Memory B cell (primary cell): Measurements from ENCODE around the gene CPNE6.

Experiments
- ATAC-seq: fragments of 150-1000 bp; cut with Tn5 transposase; 2 replicates; pipeline ENCODE4 v1.10.0; 2021; ENCODE audit warnings: low read depth, mild to moderate bottlenecking, moderate library complexity
- DNase-seq, 2 donors: peaks; one replicate each; pipeline ENCODE4 v3.0.0; 2022; ENCODE audit warnings: low spot score in 2 of 2
- H3K27ac Mint-ChIP-seq: one replicate; pipeline ENCODE4 v1.8.0; 2022; ENCODE audit warnings: mild to moderate bottlenecking, moderate library complexity, mixed read lengths
- H3K27me3 Mint-ChIP-seq: one replicate; pipeline ENCODE4 v1.8.0; 2022; ENCODE audit warnings: mixed read lengths
- H3K36me3 Mint-ChIP-seq: one replicate; pipeline ENCODE4 v1.8.0; 2022; ENCODE audit warnings: mild to moderate bottlenecking, mixed read lengths
- H3K4me1 Mint-ChIP-seq: one replicate; pipeline ENCODE4 v1.8.0; 2022; ENCODE audit warnings: mixed read lengths
- H3K4me3 Mint-ChIP-seq: one replicate; pipeline ENCODE4 v1.8.0; 2022; ENCODE audit warnings: mild to moderate bottlenecking, moderate library complexity, mixed read lengths
- H3K9me3 Mint-ChIP-seq: one replicate; pipeline ENCODE4 v1.8.0; 2022; ENCODE audit warnings: mixed read lengths

CPNE6 gene

DNA sequence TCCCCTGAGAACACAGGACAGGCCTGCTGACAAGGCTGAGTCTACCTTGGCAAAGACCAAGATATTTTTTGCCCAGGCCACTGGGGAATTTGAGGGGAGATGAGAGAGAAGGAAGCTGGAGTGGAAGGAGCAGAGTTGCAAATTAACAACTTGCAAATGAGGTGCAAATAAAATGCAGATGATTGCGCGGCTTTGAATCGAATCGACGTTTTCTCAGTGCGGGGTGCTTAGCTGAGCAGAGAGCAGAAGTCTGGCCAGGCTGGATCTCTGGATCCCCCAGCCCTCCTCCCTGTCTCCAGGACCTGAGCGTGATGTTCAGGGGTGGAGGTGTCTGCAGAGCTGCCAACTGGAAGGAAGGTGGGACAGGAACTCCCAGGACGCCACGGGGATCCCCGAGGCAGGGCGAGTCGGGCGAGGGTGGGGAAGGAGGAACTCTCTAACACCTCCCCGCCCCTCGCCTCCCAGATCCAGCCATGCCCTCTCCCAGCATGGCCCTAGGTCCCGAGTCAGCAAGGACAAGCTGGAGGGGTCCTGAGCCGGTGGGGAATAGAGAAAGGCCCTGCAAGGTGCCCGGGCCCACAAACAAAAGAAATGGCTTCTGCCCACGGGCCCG lies 20.1 kb upstream of the CPNE6 start:
- Mint-ChIP-seq H3K4me3 (peak overlapping the region; percentile 83), H3K9me3 (no peaks in the 10 kb centered on the region), H3K27me3 (no peaks in the 10 kb centered on the region), H3K4me1 (peaks cover 39% of the 10 kb centered on the region), H3K36me3 (peaks cover 1% of the 10 kb centered on the region), H3K27ac (peak overlapping the region; percentile 9)
- DNase-seq (no peak), ATAC-seq (peak; percentile 23)

DNA sequence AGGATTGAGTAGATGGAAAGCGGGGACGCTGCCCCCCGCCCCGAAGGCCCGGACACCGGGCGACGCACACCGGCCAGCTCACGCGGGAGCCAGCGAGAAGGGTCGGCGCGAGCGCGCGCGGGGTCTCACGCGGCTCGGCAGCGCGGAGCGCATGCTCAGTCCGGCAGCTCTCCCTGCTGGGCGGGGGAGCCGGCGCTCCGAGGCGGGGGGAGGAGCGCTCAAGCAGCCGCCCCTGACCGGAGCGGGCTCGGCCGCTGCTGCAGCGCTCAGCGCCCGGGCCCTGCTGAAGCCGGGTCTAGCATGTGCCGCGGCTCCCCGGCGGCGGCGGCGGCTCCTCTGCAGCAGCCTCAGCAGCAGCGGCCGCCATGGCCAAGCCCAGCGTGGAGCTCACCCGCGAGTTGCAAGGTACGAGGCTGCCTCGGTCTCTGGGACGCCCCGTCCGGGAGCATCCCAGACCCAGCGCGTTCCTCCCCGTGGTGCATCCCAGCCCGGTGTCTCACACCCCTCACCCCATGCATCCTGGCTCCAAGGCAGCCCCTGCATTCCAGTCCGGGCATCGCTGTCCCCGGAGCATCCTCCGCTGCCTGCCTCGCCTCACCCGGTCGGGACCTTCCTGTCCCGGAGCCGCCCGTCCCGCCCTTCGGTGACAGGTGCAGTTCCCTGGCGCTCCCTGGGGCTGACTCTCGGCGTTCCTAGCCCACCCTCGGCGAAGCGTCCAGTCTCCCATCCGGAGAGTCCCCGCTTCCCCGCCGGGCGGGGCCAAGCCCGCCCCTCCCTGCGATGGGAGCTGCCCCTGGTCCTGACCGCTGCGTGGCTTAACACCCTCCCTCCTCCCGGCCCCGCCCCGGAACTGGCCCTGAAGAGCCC lies 19.3 kb upstream of the CPNE6 start, which contains the start of gene CARMIL3:
Gene CARMIL3, plus strand, starts transcription at position 221 of the 867 bp plus-strand sequence. Its CDS starts 145 bp downstream, at position 366.
- Mint-ChIP-seq H3K9me3 (no peaks in the 10 kb centered on the region), H3K27ac (peak within 1 kb of the TSS; percentile 9), H3K4me3 (peak within 1 kb of the TSS; percentile 83), H3K27me3 (no peaks in the 10 kb centered on the region), H3K36me3 (peaks cover 4% of the 10 kb centered on the region), H3K4me1 (peaks cover 39% of the 10 kb centered on the region)
- peak; percentile 80 for ATAC-seq
- DNase-seq, result peak; percentile 36 to 51

DNA sequence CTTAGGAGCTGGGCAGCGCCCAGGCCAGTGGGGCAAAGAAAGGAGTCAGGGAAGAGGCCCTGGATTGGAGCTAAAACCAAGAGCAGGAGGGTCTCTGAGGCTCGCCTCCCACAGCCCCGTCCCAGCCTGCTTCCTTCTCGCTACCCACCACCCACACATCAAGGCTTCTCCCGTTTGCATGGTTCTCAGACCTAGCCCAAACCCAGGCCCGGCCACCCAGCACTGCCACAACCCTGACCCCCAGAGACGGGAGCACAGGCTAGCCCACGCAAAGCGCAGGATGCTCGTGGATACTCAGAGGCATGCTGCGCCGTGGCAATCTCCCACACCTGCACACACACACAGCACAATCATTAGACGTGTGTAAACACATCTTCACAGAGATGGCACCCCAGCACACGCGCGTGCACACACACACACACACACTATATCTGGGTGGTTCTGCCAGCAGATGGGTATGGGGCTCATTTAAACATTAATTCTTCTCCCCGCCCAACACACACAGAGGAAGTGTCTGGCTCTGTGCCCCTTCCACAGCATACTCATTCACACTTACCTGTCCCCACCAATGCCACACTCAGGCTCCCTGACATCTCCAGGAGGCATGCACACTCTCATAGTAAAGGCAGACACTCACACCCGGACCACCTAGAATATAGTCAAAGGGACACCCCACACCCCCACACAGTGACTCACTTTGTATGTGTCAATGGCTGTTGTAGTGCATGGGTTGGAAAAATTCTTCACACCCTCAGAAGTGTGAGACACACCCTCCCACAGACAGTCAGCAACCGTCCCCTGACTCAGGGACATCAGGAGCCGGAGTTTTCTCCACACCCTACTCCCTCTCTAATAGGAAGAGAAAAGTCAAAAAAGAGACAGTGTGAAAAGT lies 18.5 kb upstream of the CPNE6 start:
- Mint-ChIP-seq H3K36me3 (peaks cover 4% of the 10 kb centered on the region), H3K27ac (no peak overlapping the region)

DNA sequence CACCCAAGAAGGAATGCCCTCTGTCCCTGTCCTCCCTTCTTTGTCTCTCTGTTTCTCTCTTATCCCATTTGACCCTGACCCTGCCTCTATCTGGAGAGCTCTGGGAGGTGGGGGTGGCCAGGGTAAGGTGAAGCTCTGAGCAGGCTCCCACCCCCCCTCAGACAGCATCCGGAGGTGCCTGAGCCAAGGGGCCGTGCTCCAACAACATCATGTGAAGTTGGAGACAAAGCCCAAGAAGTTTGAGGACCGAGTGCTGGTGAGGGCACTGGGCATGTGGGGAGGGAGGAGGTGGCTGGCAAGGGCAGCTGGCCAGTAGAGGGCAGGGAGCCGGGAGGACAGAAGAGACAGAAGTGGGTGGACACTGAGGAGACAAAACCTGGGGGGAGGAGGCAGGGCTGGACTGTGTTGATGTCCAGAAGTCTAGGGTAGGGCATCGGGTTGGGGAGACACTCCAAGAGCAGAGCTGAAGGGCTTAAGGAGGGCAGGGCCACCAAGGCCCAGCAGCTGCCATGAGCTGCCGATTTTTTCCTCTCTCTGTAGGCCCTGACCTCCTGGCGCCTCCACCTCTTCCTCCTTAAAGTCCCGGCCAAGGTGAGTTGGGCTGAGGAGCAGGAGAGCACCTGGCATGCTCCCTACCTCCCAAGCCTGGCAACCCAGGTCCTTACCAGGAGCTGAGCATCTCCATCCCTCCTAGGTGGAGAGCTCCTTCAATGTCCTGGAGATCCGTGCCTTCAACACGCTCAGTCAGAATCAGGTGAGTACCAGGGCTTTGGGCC lies 17.6 kb upstream of the CPNE6 start:
- DNase-seq, result no peak
- peaks cover 4% of the 10 kb centered on the region for H3K36me3 Mint-ChIP-seq
- no peaks in the 10 kb centered on the region for H3K27me3 Mint-ChIP-seq
- H3K4me3 Mint-ChIP-seq, result peak overlapping the region; percentile 83
- H3K9me3 Mint-ChIP-seq, result no peaks in the 10 kb centered on the region
- peaks cover 34% of the 10 kb centered on the region for H3K4me1 Mint-ChIP-seq
- no peak overlapping the region for H3K27ac Mint-ChIP-seq
- no peak for ATAC-seq

More for the DNA sequence above, 18.5 kb upstream of the CPNE6 start:
- no peaks in the 10 kb centered on the region for H3K9me3 Mint-ChIP-seq
- no peak for DNase-seq
- H3K4me1 Mint-ChIP-seq, result peaks cover 39% of the 10 kb centered on the region
- ATAC-seq, result no peak
- no peaks in the 10 kb centered on the region for H3K27me3 Mint-ChIP-seq
- peak overlapping the region; percentile 83 for H3K4me3 Mint-ChIP-seq

DNA sequence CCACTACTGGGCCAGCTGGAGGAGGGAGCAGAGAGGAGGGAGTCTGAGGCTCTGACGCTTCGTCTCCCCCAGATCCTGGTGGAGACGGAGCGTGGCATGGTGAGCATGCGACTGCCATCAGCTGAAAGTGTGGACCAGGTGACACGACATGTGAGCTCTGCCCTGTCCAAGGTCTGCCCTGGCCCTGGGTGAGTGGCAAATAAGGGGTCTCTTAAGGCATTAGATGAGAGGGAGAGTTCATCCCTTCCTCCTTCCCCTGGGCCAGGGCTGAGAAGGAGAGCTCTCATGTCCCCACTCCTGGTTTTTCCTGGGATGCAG lies 17.1 kb upstream of the CPNE6 start:
- Mint-ChIP-seq H3K27ac (no peak overlapping the region), H3K27me3 (no peaks in the 10 kb centered on the region), H3K4me3 (no peak overlapping the region), H3K36me3 (peaks cover 4% of the 10 kb centered on the region), H3K4me1 (peaks cover 30% of the 10 kb centered on the region), H3K9me3 (no peaks in the 10 kb centered on the region)
- no peak for ATAC-seq
- no peak for DNase-seq

DNA sequence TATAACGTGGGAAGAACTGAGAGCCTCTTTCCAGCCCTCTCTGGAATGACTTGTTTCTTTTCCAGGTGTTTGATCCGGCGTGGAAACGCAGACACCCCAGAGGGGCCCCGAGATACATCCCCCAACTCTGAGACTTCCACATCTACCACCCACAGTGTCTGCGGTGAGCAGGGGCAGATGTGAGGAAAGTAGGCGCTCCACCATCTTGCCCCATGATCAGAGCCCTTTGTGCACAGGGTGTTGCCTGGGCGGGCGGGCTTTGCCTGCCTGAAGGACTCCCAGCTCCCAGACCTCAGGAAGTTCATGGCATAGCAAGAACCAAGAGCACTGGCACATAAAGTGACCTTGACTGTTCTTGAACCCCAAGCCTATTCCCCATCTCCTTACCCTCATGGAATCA lies 16.7 kb upstream of the CPNE6 start:
- Mint-ChIP-seq H3K27ac (no peak overlapping the region), H3K4me1 (peaks cover 27% of the 10 kb centered on the region), H3K36me3 (peaks cover 4% of the 10 kb centered on the region), H3K27me3 (no peaks in the 10 kb centered on the region), H3K9me3 (no peaks in the 10 kb centered on the region), H3K4me3 (no peak overlapping the region)
- ATAC-seq, result no peak
- no peak for DNase-seq

DNA sequence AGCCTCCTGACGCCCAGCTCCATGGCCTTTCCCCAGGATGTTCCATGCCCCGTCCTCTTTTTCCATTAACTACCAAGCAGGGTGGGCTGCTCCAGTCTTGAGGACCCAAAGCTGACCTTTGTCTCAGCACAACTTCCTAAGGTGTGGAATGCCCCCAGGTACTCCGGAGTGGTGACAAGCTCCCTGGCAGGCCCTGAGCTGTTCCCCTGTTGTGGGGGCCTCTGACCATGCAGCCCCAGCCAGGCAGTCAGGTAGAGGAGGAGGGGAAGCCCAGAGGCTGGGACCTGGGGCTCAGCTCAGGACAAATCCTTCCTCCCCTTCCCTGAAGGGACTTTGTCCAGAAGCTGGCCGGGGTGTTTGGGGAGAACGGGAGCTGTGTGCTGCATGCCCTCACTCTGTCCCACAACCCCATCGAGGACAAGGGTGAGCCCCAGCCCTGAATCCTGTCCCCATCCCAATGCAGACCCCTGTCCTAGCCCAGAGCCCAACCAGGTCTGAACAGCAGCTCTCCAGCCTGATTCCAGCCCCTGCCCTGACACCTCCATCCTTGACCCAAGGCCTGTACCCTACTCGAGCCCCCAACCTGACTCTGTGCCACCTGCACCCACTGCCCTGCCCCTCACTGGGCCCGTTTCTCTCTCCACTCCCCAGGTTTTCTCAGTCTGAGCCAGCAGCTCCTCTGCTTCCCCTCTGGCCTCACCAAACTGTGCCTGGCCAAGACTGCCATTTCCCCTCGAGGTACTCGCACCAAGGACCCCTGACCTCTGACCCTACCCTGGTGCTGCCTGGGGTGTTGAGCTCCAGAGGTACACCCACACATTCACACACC lies 15.2 kb upstream of the CPNE6 start:
- Mint-ChIP-seq H3K4me1 (peaks cover 16% of the 10 kb centered on the region), H3K27ac (no peak overlapping the region), H3K36me3 (peaks cover 4% of the 10 kb centered on the region), H3K27me3 (no peaks in the 10 kb centered on the region), H3K4me3 (no peak overlapping the region), H3K9me3 (no peaks in the 10 kb centered on the region)
- DNase-seq, result no peak
- no peak for ATAC-seq

DNA sequence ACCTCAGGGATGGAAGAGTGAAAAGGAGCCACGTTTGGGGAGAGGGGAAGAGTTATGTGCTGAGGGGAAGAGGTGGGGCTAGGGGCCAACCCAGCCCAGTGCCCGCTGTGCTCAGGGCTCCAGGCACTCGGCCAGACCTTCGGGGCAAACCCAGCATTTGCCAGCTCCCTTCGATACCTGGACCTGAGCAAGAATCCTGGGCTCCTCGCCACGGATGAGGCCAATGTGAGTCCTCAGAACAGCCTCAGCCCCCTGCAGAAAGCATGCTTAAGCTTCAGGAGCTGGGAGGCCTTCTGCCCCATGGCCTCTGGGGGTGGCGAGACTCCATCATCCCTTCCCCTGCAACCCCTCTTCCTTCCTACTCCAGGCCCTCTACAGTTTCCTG lies 14.6 kb upstream of the CPNE6 start:
- Mint-ChIP-seq H3K9me3 (no peaks in the 10 kb centered on the region), H3K4me3 (no peak overlapping the region), H3K27ac (no peak overlapping the region), H3K4me1 (peaks cover 14% of the 10 kb centered on the region), H3K36me3 (peaks cover 4% of the 10 kb centered on the region), H3K27me3 (no peaks in the 10 kb centered on the region)
- DNase-seq, result no peak
- ATAC-seq, result no peak

DNA sequence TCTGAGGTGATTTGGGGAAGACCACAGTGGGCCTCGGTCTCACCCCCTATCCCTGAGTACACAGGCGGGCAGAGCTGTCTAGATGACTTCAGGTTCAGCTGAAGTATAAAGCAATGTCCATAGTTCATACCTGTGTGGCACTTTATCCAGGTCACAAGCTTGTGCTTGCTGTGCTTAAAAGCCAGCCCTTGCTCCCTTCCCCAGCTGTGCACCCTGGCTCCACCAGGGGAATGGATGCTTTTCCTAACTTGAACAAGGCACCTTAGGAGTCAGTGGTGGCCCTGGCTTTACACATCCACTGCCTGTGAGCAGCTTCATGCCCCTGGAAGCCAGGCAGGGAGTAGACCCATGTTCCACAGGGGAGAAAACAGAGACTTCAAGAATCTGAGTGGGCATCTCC lies 14.1 kb upstream of the CPNE6 start:
- Mint-ChIP-seq H3K4me1 (peaks cover 14% of the 10 kb centered on the region), H3K36me3 (peaks cover 4% of the 10 kb centered on the region), H3K4me3 (no peak overlapping the region), H3K9me3 (no peaks in the 10 kb centered on the region), H3K27ac (no peak overlapping the region), H3K27me3 (no peaks in the 10 kb centered on the region)
- ATAC-seq (no peak), DNase-seq (no peak)

DNA sequence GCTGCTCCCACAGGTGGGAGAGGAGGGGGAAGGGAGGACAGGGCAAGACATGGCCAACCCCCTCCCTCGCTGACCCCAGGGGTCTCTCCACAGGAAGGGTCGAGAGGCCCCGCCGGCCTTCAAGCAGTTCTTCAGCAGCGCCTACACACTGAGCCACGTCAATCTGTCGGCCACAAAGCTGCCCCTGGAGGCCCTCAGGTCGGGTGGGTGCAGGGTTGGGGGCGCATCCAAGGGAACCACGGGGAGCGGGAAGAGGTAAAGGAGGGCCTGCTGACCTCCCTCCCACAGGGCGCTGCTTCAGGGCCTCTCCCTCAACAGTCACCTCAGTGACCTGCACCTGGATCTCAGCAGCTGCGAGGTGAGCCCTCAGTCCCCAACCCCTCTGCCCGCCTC lies 13.5 kb upstream of the CPNE6 start:
- H3K4me1 Mint-ChIP-seq, result peaks cover 11% of the 10 kb centered on the region
- H3K27ac Mint-ChIP-seq, result no peak overlapping the region
- H3K9me3 Mint-ChIP-seq, result no peaks in the 10 kb centered on the region
- DNase-seq, result no peak
- no peak overlapping the region for H3K4me3 Mint-ChIP-seq
- peaks cover 4% of the 10 kb centered on the region for H3K36me3 Mint-ChIP-seq
- no peak for ATAC-seq
- H3K27me3 Mint-ChIP-seq, result no peaks in the 10 kb centered on the region

DNA sequence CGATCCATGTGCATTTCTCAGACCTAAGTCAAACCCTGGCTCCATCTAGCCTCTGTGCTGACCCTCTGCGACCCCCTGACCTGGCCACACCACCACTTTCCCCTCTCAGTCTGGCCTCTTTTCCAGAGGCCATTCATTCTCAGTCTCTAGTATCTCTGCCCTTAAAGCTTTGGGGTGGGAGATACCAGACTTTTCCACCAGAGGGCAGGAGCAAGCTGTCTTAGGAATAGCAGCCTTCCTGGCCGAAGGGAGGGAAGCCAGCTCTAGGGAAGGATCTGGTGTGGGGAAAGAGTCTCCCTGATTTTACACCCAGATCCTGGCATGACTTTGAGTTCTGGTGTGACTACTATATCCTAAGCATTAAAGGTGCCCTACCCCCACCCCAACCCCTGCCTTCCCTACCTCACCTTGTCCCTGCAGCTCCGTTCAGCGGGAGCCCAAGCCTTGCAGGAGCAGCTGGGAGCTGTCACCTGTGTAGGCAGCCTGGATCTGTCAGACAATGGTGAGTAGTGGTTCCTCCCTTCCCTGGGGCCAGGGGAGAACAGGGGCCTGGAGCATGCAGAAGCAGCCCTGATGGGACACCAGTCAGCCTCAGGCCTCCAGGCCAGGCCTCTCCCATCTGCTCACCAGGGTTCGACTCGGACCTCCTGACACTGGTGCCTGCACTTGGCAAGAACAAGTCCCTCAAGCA lies 13.0 kb upstream of the CPNE6 start:
- Mint-ChIP-seq H3K36me3 (peaks cover 4% of the 10 kb centered on the region), H3K27me3 (no peaks in the 10 kb centered on the region), H3K4me3 (no peak overlapping the region), H3K9me3 (no peaks in the 10 kb centered on the region), H3K27ac (no peak overlapping the region), H3K4me1 (peaks cover 5% of the 10 kb centered on the region)
- ATAC-seq, result peak; percentile 67
- peak; percentile 43 to 47 for DNase-seq

DNA sequence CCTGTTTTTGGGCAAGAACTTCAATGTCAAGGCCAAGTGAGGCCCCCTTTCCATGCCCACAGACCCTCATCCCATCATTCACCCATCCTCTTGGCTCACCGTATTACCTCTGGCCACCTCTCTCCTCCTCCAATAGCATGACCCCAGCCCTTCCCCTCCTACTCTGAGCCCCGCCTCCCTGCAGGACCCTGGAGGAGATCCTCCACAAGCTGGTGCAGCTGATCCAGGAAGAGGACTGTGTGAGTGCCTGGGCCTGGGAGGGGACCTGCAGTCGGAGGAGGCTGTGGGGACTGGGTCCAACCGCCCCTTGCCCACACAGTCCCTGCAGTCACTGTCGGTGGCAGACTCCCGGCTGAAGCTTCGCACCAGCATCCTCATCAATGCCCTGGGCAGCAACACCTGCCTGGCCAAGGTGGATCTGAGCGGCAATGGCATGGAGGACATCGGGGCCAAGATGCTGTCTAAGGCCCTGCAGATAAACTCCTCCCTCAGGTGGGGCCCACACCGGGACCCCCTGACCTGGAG lies 12.3 kb upstream of the CPNE6 start:
- H3K27ac Mint-ChIP-seq, result no peak overlapping the region
- peaks cover 4% of the 10 kb centered on the region for H3K4me1 Mint-ChIP-seq
- ATAC-seq, result no peak
- no peaks in the 10 kb centered on the region for H3K27me3 Mint-ChIP-seq
- no peak for DNase-seq
- H3K4me3 Mint-ChIP-seq, result no peak overlapping the region
- no peaks in the 10 kb centered on the region for H3K9me3 Mint-ChIP-seq
- H3K36me3 Mint-ChIP-seq, result peaks cover 3% of the 10 kb centered on the region
